Measurements from ENCODE around the gene PLEKHG2. TPM values are rescaled to one million over a fixed set of nuclear protein-coding genes. Genes with fewer than 3 reads are reported as not detected.

Gene PLEKHG2
- total and polyA plus RNA-seq, 3 donors from 2014 or later = 22.6 to 32.8 (median 29.2) TPM

- Histone ChIP-seq H3K27ac (peak overlapping the region; percentile 89 to 95), H3K4me3 (peak overlapping the region in 1 of 2 donors; percentile 92), H3K4me1 (peaks cover 18% of the 10 kb centered on the region), H3K36me3 (ENCODE audit: low read depth, missing control alignments) (no peaks in the 10 kb centered on the region), H3K9me3 (no peaks in the 10 kb centered on the region), H3K27me3 (no peaks in the 10 kb centered on the region)
- intact Hi-C loops (cut with DNase I; ENCODE audit: low total_unique reads) = no loop called here
- no peak for DNase-seq
- TF ChIP-seq CTCF (IDR thresholded peaks at IDR 0.05) = no peak
- no peak for TF ChIP-seq POLR2A (IDR thresholded peaks at IDR 0.05)
- 8 to 16% methylated on average over 9 of the region's 9 CpGs for WGBS, 2 donors
Observed at GRCh38 chr19:39411081-39411831, 1.2 kb upstream of the PLEKHG2 start.

GRCh38 chr19:39411832-39412099, 703 bp upstream of the PLEKHG2 start:
- peak; percentile 94 for DNase-seq
- Histone ChIP-seq H3K4me1 (peaks cover 18% of the 10 kb centered on the region), H3K27me3 (no peaks in the 10 kb centered on the region), H3K4me3 (peak overlapping the region; percentile 69 to 89), H3K27ac (peak overlapping the region; percentile 89 to 95), H3K36me3 (ENCODE audit: low read depth, missing control alignments) (no peaks in the 10 kb centered on the region), H3K9me3 (no peaks in the 10 kb centered on the region)
- TF ChIP-seq CTCF (IDR thresholded peaks at IDR 0.05) (peak; percentile 90 to 98 (median 95)), POLR2A (IDR thresholded peaks at IDR 0.05) (no peak)
- intact Hi-C loops (cut with DNase I; ENCODE audit: low total_unique reads) = no loop called here
- WGBS, 2 donors = 0% methylated on average over 7 of the region's 7 CpGs

- no peaks in the 10 kb centered on the region for H3K36me3 ChIP-seq (ENCODE audit: low read depth, missing control alignments)
- H3K4me3 ChIP-seq = peak overlapping the region; percentile 69 to 89
- no peaks in the 10 kb centered on the region for H3K9me3 ChIP-seq
- no peaks in the 10 kb centered on the region for H3K27me3 ChIP-seq
- 1% methylated on average over 24 of the region's 24 CpGs; no CpG with 5 or more reads in 1 of the 2 donors for WGBS, 2 donors
- H3K27ac ChIP-seq = peak overlapping the region; percentile 92 to 94
- H3K4me1 ChIP-seq = peaks cover 18% of the 10 kb centered on the region
- intact Hi-C loops (cut with DNase I; ENCODE audit: low total_unique reads) = no loop called here
- TF ChIP-seq POLR2A (IDR thresholded peaks at IDR 0.05) = no peak
- peak in 1 of 3 experiments; percentile 78 for TF ChIP-seq CTCF (IDR thresholded peaks at IDR 0.05)
- DNase-seq = no peak
Observed at GRCh38 chr19:39412867-39413271, 400 bp downstream of the PLEKHG2 start.

- intact Hi-C loops (cut with DNase I; ENCODE audit: low total_unique reads) = no loop called here
- DNase-seq = peak; percentile 61
Observed at GRCh38 chr19:39413272-39413910, 922 bp downstream of the PLEKHG2 start.

More at GRCh38 chr19:39413272-39413910, 922 bp downstream of the PLEKHG2 start:
- Histone ChIP-seq H3K4me1 (peaks cover 18% of the 10 kb centered on the region), H3K27me3 (no peaks in the 10 kb centered on the region), H3K27ac (peak overlapping the region; percentile 92 to 94), H3K36me3 (ENCODE audit: low read depth, missing control alignments) (no peaks in the 10 kb centered on the region), H3K9me3 (no peaks in the 10 kb centered on the region), H3K4me3 (peak overlapping the region; percentile 69 to 89)
- WGBS, 2 donors = 1% methylated on average over 17 to 47 of the region's 54 CpGs
- TF ChIP-seq POLR2A (IDR thresholded peaks at IDR 0.05) = no peak
- TF ChIP-seq CTCF (IDR thresholded peaks at IDR 0.05) = no peak
